HCT116 (cell line): ENCODE results near the gene DENND2A. TPM values are rescaled to one million over a fixed set of nuclear protein-coding genes. Genes with fewer than 3 reads are reported as not detected.

Experiments
- ATAC-seq: fragments of 200-7000 bp; cut with Tn5 transposase; 2 replicates; pipeline ENCODE4 v1.9.1; 2020; ENCODE audit warnings: mild to moderate bottlenecking, moderate library complexity
- BruUV-seq: library from RNA; stranded (reverse); fragments of 400-500 nt; replicated peaks from 2 replicates; lab custom pipeline; 2021; lab: Mats Ljungman, UMichigan
- CTCF ChIA-PET: fragments of 300-600 bp; sonication (Branson Sonifier 250); formaldehyde crosslinking; loops from one replicate; lab custom pipeline; 2021; ENCODE audit warnings: antibody characterized with exemption; lab: Charles Lee
- POLR2A ChIA-PET: fragments of 300-600, 350-600 bp; sonication (Branson Sonifier 250); formaldehyde crosslinking; loops from one replicate; lab custom pipeline; 2021; ENCODE audit warnings: antibody characterized with exemption; lab: Charles Lee
- RAD21 ChIA-PET, 2 experiments: fragments of 300-600 bp; sonication (Branson Sonifier 250); formaldehyde crosslinking; loops; one replicate each; lab custom pipeline; 2023; ENCODE audit warnings: low total read pairs in 2 of 2; ENCODE audit not compliant: uncharacterized antibody in 2 of 2, unreplicated experiment in 2 of 2, low non-redundant PET in 1 of 2; lab: Charles Lee
- DNase-seq: peaks from one replicate; pipeline ENCODE4 v3.0.0-alpha.2; 2010; ENCODE audit warnings: low read depth, low spot score
- H2AFZ ChIP-seq: fragments of 200-600 bp; shearing (Covaris generic), sonication (generic); 2 replicates; pipeline ENCODE4 v1.6.1; 2017; ENCODE audit warnings: low read depth, mixed run types, mixed read lengths, antibody characterized with exemption, low read length; ENCODE audit not compliant: poor library complexity, severe bottlenecking
- H3K27ac ChIP-seq: 2 replicates; pipeline ENCODE4 v1.5.1; 2012; ENCODE audit warnings: low read depth, low read length
- H3K27me3 ChIP-seq: fragments of 200-600 bp; sonication (generic); 2 replicates; pipeline ENCODE4 v1.6.1; 2016; ENCODE audit warnings: mixed run types, low read length, mixed read lengths; ENCODE audit not compliant: insufficient read depth
- H3K36me3 ChIP-seq, 2 experiments: fragments of 200-500 bp in 1 of 2; fragments of 200-600 bp in 1 of 2; sonication (Bioruptor generic) in 1 of 2; sonication (generic) in 1 of 2; 2 replicates each; pipeline versions ENCODE4 v1.5.1 to v1.6.1; 2014 to 2016; ENCODE audit warnings: low read length in 2 of 2, inconsistent platforms in 1 of 2, mixed read lengths in 1 of 2, mixed run types in 1 of 2; ENCODE audit not compliant: insufficient read depth in 2 of 2, control insufficient read depth in 1 of 2
- H3K4me1 ChIP-seq, 2 experiments: fragments of 200-600 bp in 1 of 2; sonication (generic) in 1 of 2; 2 replicates each; pipeline versions ENCODE4 v1.5.1 to v1.6.1; 2012 to 2017; ENCODE audit warnings: low read length in 2 of 2, inconsistent platforms in 1 of 2, mild to moderate bottlenecking in 1 of 2, mixed read lengths in 1 of 2, mixed run types in 1 of 2, moderate library complexity in 1 of 2; ENCODE audit not compliant: insufficient read depth in 2 of 2, control insufficient read depth in 1 of 2
- H3K4me2 ChIP-seq: fragments of 200-600 bp; sonication (generic); 2 replicates; pipeline ENCODE4 v1.6.1; 2017; ENCODE audit warnings: mixed run types, low read length, mixed read lengths
- H3K4me3 ChIP-seq, 2 experiments: fragments of 200-600 bp in 1 of 2; sonication (generic) in 1 of 2; replicated peaks in 1 of 2; 2 replicates each; pipeline ENCODE4 v1.5.1; 2011 to 2016; ENCODE audit warnings: low read length in 2 of 2, control low read depth in 1 of 2, low read depth in 1 of 2, mild to moderate bottlenecking in 1 of 2, mixed read lengths in 1 of 2, mixed run types in 1 of 2
- H3K79me2 ChIP-seq: fragments of 200-600 bp; sonication (generic); 2 replicates; pipeline ENCODE4 v1.6.1; 2017; ENCODE audit warnings: mild to moderate bottlenecking, mixed run types, low read length, moderate library complexity, mixed read lengths; ENCODE audit not compliant: insufficient read depth
- H3K9ac ChIP-seq: fragments of 200-600 bp; sonication (generic); 2 replicates; pipeline ENCODE4 v1.6.1; 2016; ENCODE audit warnings: low read length, mixed read lengths
- H3K9me2 ChIP-seq: fragments of 200-600 bp; sonication (generic), shearing (Covaris generic); 2 replicates; pipeline ENCODE4 v1.6.1; 2017; ENCODE audit warnings: mixed run types, mild to moderate bottlenecking, moderate library complexity; ENCODE audit not compliant: insufficient read depth
- H3K9me3 ChIP-seq, 2 experiments: fragments of 200-500 bp in 1 of 2; fragments of 200-600 bp in 1 of 2; sonication (Bioruptor generic) in 1 of 2; sonication (generic) in 1 of 2; 2 replicates each; pipeline ENCODE4 v1.6.1; 2014 to 2017; ENCODE audit warnings: low read length in 2 of 2, mixed read lengths in 2 of 2, inconsistent platforms in 1 of 2, low read depth in 1 of 2, mild to moderate bottlenecking in 1 of 2, mixed run types in 1 of 2, moderate library complexity in 1 of 2; ENCODE audit not compliant: control insufficient read depth in 1 of 2, insufficient read depth in 1 of 2
- H4K20me1 ChIP-seq: fragments of 200-600 bp; sonication (generic), shearing (Covaris generic); 2 replicates; pipeline ENCODE4 v1.6.1; 2017; ENCODE audit warnings: mixed run types, mild to moderate bottlenecking, moderate library complexity; ENCODE audit not compliant: insufficient read depth
- CBX3 ChIP-seq: IDR thresholded peaks from 2 replicates; pipeline ENCODE4 v1.6.1; 2012; ENCODE audit warnings: low read depth
- CTCF ChIP-seq, 3 experiments: fragments of 200-600 bp in 1 of 3; sonication (generic) in 1 of 3; IDR thresholded peaks in 2 of 3; conservative IDR thresholded peaks in 1 of 3; 2 replicates each; pipeline ENCODE4 v1.5.1; 2012 to 2017; ENCODE audit warnings: low read depth in 2 of 3, low read length in 2 of 3, antibody characterized with exemption in 1 of 3, borderline replicate concordance in 1 of 3, control low read depth in 1 of 3, mild to moderate bottlenecking in 1 of 3, mixed read lengths in 1 of 3, mixed run types in 1 of 3, moderate library complexity in 1 of 3; ENCODE audit not compliant: insufficient read depth in 1 of 3
- ELF1 ChIP-seq: IDR thresholded peaks from 2 replicates; pipeline ENCODE4 v1.6.1; 2012; ENCODE audit warnings: low read depth, borderline replicate concordance
- EZH2phosphoT487 ChIP-seq: fragments of 200-600 bp; IDR thresholded peaks from 2 replicates; pipeline ENCODE4 v1.6.1; 2018; ENCODE audit warnings: antibody characterized with exemption, borderline replicate concordance
- JUND ChIP-seq: IDR thresholded peaks from 2 replicates; pipeline ENCODE4 v1.6.1; 2012
- POLR2AphosphoS5 ChIP-seq: IDR thresholded peaks from 2 replicates; pipeline ENCODE4 v1.6.1; 2011; ENCODE audit warnings: mild to moderate bottlenecking, low read depth, low read length, moderate library complexity
- RAD21 ChIP-seq: IDR thresholded peaks from 2 replicates; pipeline ENCODE4 v1.6.1; 2012; ENCODE audit warnings: low read depth, mild to moderate bottlenecking
- SIN3A ChIP-seq: IDR thresholded peaks from 2 replicates; pipeline ENCODE4 v1.6.1; 2012; ENCODE audit warnings: low read depth
- ZFX ChIP-seq: fragments of 450-650 bp; IDR thresholded peaks from 2 replicates; pipeline ENCODE4 v1.6.1; 2017
- ZNF274 ChIP-seq: fragments of 200-500 bp; sonication (Bioruptor generic); IDR thresholded peaks from 2 replicates; pipeline ENCODE4 v1.6.1; 2014; ENCODE audit warnings: mild to moderate bottlenecking, low read depth, low read length, inconsistent platforms
- intact Hi-C: fragments of 100-400 bp; cut with micrococcal nuclease; formaldehyde crosslinking; loops from 2 replicates; pipeline ENCODE4 v1.10.0; 2022
- total RNA-seq: library from RNA; stranded (reverse); gene quantifications from one replicate; pipeline ENCODE4 v1.2.1, GENCODE V29; 2021; ENCODE audit not compliant: unreplicated experiment
- TF ChIP-seq, protein P1 (sequence below): IDR thresholded peaks from 2 replicates; pipeline ENCODE4 v1.6.1; 2011; ENCODE audit warnings: mild to moderate bottlenecking, low read length, moderate library complexity; ENCODE audit not compliant: insufficient replicate concordance; ENCODE audit errors: extremely low read depth
- TF ChIP-seq, protein P2 (sequence below): IDR thresholded peaks from 2 replicates; pipeline ENCODE4 v1.6.1; 2012

Gene DENND2A
- total RNA-seq, 1 experiment from 2014 or later, result 0.12 TPM

- H3K9me2 ChIP-seq, result no peaks in the 10 kb centered on the region
- RAD21 ChIA-PET, result no interaction called here
- H2AFZ ChIP-seq, result no peak overlapping the region
- H3K4me1 ChIP-seq, result no peaks in the 10 kb centered on the region
- no peaks in the 10 kb centered on the region for H4K20me1 ChIP-seq
- TF ChIP-seq POLR2AphosphoS5 (no peak), ELF1 (no peak), CBX3 (no peak), EZH2phosphoT487 (no peak), ZFX (no peak), JUND (no peak), ZNF274 (no peak), SIN3A (no peak), CTCF (IDR thresholded peaks at IDR 0.05 in 2 of 3, conservative IDR thresholded peaks at IDR 0.05 in 1 of 3; ENCODE audit: borderline replicate concordance in 1 of 3, insufficient read depth in 1 of 3, low read depth in 2 of 3, low read length in 2 of 3) (no peak), RAD21 (no peak)
- TF ChIP-seq, protein P1, sequence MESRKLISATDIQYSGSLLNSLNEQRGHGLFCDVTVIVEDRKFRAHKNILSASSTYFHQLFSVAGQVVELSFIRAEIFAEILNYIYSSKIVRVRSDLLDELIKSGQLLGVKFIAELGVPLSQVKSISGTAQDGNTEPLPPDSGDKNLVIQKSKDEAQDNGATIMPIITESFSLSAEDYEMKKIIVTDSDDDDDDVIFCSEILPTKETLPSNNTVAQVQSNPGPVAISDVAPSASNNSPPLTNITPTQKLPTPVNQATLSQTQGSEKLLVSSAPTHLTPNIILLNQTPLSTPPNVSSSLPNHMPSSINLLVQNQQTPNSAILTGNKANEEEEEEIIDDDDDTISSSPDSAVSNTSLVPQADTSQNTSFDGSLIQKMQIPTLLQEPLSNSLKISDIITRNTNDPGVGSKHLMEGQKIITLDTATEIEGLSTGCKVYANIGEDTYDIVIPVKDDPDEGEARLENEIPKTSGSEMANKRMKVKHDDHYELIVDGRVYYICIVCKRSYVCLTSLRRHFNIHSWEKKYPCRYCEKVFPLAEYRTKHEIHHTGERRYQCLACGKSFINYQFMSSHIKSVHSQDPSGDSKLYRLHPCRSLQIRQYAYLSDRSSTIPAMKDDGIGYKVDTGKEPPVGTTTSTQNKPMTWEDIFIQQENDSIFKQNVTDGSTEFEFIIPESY, result no peak
- TF ChIP-seq, protein P2, sequence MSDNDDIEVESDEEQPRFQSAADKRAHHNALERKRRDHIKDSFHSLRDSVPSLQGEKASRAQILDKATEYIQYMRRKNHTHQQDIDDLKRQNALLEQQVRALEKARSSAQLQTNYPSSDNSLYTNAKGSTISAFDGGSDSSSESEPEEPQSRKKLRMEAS, result no peak
- intact Hi-C loops, result no loop called here
- peaks cover 0 to 4% of the 10 kb centered on the region in 2 experiments; a peak in 1 of 4 replicates for H3K36me3 ChIP-seq
- CTCF ChIA-PET, result no interaction called here
- no peak overlapping the region for H3K27ac ChIP-seq
- H3K9me3 ChIP-seq, result no peaks in the 10 kb centered on the region
- no peak overlapping the region for H3K4me3 ChIP-seq
- POLR2A ChIA-PET, result no interaction called here
- DNase-seq (no peak), ATAC-seq (no peak)
- no peaks in the 10 kb centered on the region for H3K27me3 ChIP-seq
- no TSS peak for BruUV-seq
- no peak overlapping the region for H3K9ac ChIP-seq
- no peak overlapping the region for H3K4me2 ChIP-seq
- H3K79me2 ChIP-seq, result no peaks in the 10 kb centered on the region
Measured at GRCh38 chr7:140680886-140681285, 40.3 kb upstream of the DENND2A start.
